GOT3 (cell line): Measurements from ENCODE around the gene TNFRSF1B.

Experiments
- DNase-seq: peaks from one replicate; lab custom pipeline; 2025; ENCODE audit warnings: mixed read lengths; lab: John Stamatoyannopoulos, UW

Gene TNFRSF1B

GRCh38 chr1:12142141-12142823, 24.5 kb upstream of the TNFRSF1B start:
- no peak for DNase-seq

- no peak for DNase-seq
Observed at GRCh38 chr1:12142891-12143630, 23.7 kb upstream of the TNFRSF1B start.

GRCh38 chr1:12143631-12144155, 23.1 kb upstream of the TNFRSF1B start:
- DNase-seq = no peak

GRCh38 chr1:12144236-12144635, 22.6 kb upstream of the TNFRSF1B start:
- DNase-seq = no peak

GRCh38 chr1:12144969-12145368, 21.8 kb upstream of the TNFRSF1B start:
- no peak for DNase-seq

- DNase-seq = no peak
Observed at GRCh38 chr1:12145616-12146342, 21.0 kb upstream of the TNFRSF1B start.

GRCh38 chr1:12146343-12147112, 20.3 kb upstream of the TNFRSF1B start:
- no peak for DNase-seq

- DNase-seq = no peak
Observed at GRCh38 chr1:12147201-12147701, 19.5 kb upstream of the TNFRSF1B start.

GRCh38 chr1:12148160-12148957, 18.4 kb upstream of the TNFRSF1B start:
- no peak for DNase-seq

- no peak for DNase-seq
Observed at GRCh38 chr1:12148958-12149790, 17.6 kb upstream of the TNFRSF1B start.

- DNase-seq = no peak
Observed at GRCh38 chr1:12149791-12150175, 17.0 kb upstream of the TNFRSF1B start.

GRCh38 chr1:12150456-12151200, 16.2 kb upstream of the TNFRSF1B start:
- no peak for DNase-seq

- no peak for DNase-seq
Observed at GRCh38 chr1:12151465-12151864, 15.3 kb upstream of the TNFRSF1B start.

GRCh38 chr1:12152113-12152891, 14.5 kb upstream of the TNFRSF1B start:
- no peak for DNase-seq

GRCh38 chr1:12153181-12153785, 13.5 kb upstream of the TNFRSF1B start:
- peak; percentile 48 for DNase-seq

GRCh38 chr1:12155328-12155727, 11.5 kb upstream of the TNFRSF1B start:
- DNase-seq = no peak

- no peak for DNase-seq
Observed at GRCh38 chr1:12157366-12158231, 9.2 kb upstream of the TNFRSF1B start.
